ENCODE results near the gene USP54.
"Not testable (repeated sequence)": the region's sequence is repeated elsewhere in the genome, so short reads cannot be mapped to it uniquely, and the experiment has no call there.

Gene USP54

DNA sequence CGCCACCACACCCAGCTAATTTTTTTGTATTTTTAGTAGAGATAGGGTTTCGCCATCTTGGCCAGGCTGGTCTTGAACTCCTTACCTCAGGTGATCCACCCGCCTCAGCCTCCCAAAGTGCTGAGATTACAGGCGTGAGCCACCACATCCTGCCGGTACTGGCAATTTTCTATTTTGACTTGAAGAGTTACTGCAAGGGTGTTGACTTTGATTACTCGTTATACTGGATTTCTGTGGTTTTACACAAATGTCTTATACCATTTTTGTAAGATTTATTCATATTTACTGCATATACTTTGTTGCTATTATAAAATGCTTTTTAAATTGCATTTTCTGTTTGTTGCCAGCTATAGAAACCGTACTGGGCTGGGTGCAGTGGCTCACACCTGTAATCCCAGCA, 24.1 kb downstream of the USP54 start:
- H3K27ac ChIP-seq (ENCODE audit: low read depth, low read length); H3K9ac ChIP-seq (ENCODE audit: low read depth in 1 of 2, low read length in 2 of 2); H3K4me1 ChIP-seq (ENCODE audit: control insufficient read depth in 1 of 2, insufficient read depth in 2 of 2, low read length in 2 of 2); H3K36me3 ChIP-seq (ENCODE audit: control insufficient read depth in 1 of 2, insufficient read depth in 2 of 2, low read length in 2 of 2); H3K27me3 ChIP-seq (ENCODE audit: control insufficient read depth in 1 of 2, insufficient read depth in 2 of 2, low read length in 2 of 2); H3K4me3 ChIP-seq (ENCODE audit: low read depth in 1 of 2, low read length in 2 of 2); H3K9me3 ChIP-seq (ENCODE audit: control insufficient read depth in 1 of 2, low read length in 2 of 2): not testable (repeated sequence)

DNA sequence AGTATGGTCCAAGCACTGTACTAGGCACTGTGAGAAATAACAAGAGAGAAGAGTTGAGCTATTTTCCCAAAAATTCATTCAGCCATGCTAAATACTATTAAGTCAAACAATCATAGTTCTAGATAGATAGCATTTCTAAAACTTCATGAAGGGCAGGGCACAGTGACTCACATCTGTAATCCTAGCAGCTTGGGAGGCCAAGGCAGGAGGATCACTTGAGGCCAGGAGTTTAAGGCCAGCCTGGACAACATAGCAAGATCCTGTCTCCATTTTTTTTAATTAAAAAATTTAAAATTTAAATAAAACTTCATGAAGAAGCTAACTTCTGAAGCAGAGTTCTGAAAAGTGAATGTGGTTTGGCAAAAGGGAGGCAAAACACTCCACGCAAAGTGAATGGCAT, 29.9 kb downstream of the USP54 start:
- Histone ChIP-seq H3K4me1 (ENCODE audit: control insufficient read depth in 1 of 2, insufficient read depth in 2 of 2, low read length in 2 of 2) (no peaks in the 10 kb centered on the region), H3K4me3 (ENCODE audit: low read depth in 1 of 2, low read length in 2 of 2) (no peak overlapping the region), H3K27me3 (ENCODE audit: control insufficient read depth in 1 of 2, insufficient read depth in 2 of 2, low read length in 2 of 2) (no peaks in the 10 kb centered on the region), H3K27ac (ENCODE audit: low read depth, low read length) (no peak overlapping the region), H3K36me3 (ENCODE audit: control insufficient read depth in 1 of 2, insufficient read depth in 2 of 2, low read length in 2 of 2) (peaks cover 0 to 2% of the 10 kb centered on the region in 2 donors), H3K9me3 (ENCODE audit: control insufficient read depth in 1 of 2, low read length in 2 of 2) (no peaks in the 10 kb centered on the region), H3K9ac (ENCODE audit: low read depth in 1 of 2, low read length in 2 of 2) (no peak overlapping the region)

DNA sequence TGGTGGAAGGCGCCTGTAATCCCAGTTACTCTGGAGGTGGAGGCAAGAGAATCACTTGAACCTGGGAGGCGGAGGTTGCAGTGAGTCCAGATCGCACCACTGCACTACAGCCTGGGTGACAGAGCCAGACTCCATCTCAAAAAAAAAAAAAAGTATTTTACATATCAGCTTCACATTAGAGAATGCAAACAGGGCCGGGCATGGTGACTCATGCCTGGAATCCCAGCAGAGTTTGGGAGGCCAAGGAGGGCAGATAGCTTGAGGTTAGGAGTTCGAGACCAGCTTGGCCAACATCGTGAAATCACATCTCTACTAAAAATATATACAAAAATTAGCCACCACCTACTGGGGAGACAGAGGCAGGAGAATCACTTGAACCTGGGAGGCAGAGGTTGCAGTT, 31.6 kb downstream of the USP54 start:
- no peaks in the 10 kb centered on the region for H3K4me1 ChIP-seq (ENCODE audit: control insufficient read depth in 1 of 2, insufficient read depth in 2 of 2, low read length in 2 of 2)
- no peaks in the 10 kb centered on the region for H3K27me3 ChIP-seq (ENCODE audit: control insufficient read depth in 1 of 2, insufficient read depth in 2 of 2, low read length in 2 of 2)
- H3K4me3 ChIP-seq (ENCODE audit: low read depth in 1 of 2, low read length in 2 of 2), result no peak overlapping the region
- H3K9me3 ChIP-seq (ENCODE audit: control insufficient read depth in 1 of 2, low read length in 2 of 2), result no peaks in the 10 kb centered on the region
- H3K27ac ChIP-seq (ENCODE audit: low read depth, low read length), result no peak overlapping the region
- no peak overlapping the region for H3K9ac ChIP-seq (ENCODE audit: low read depth in 1 of 2, low read length in 2 of 2)
- no peaks in the 10 kb centered on the region for H3K36me3 ChIP-seq (ENCODE audit: control insufficient read depth in 1 of 2, insufficient read depth in 2 of 2, low read length in 2 of 2)

DNA sequence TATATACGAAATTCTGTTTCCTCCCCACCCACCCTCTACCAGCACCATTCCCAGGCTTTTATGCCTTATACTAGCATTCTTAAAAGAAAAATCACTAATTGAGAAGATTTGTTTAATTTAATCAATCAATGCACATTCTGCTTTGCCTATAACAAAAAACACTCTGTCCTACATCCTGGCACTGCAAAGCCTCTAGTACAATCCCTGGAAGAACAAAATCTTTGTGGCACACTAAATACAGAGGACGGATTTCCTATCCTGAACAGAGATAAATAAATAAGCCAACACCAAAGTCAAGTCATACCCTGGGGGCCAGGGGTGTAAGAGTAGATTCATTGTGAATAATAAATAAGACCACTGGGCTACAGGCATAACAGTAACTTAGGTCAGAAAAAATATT, 34.3 kb downstream of the USP54 start:
- no peaks in the 10 kb centered on the region for H3K9me3 ChIP-seq (ENCODE audit: control insufficient read depth in 1 of 2, low read length in 2 of 2)
- H3K27me3 ChIP-seq (ENCODE audit: control insufficient read depth in 1 of 2, insufficient read depth in 2 of 2, low read length in 2 of 2), result no peaks in the 10 kb centered on the region
- no peak overlapping the region for H3K9ac ChIP-seq (ENCODE audit: low read depth in 1 of 2, low read length in 2 of 2)
- no peaks in the 10 kb centered on the region for H3K36me3 ChIP-seq (ENCODE audit: control insufficient read depth in 1 of 2, insufficient read depth in 2 of 2, low read length in 2 of 2)
- H3K4me3 ChIP-seq (ENCODE audit: low read depth in 1 of 2, low read length in 2 of 2), result no peak overlapping the region
- no peak overlapping the region for H3K27ac ChIP-seq (ENCODE audit: low read depth, low read length)
- peaks cover 0 to 8% of the 10 kb centered on the region in 2 donors for H3K4me1 ChIP-seq (ENCODE audit: control insufficient read depth in 1 of 2, insufficient read depth in 2 of 2, low read length in 2 of 2)

DNA sequence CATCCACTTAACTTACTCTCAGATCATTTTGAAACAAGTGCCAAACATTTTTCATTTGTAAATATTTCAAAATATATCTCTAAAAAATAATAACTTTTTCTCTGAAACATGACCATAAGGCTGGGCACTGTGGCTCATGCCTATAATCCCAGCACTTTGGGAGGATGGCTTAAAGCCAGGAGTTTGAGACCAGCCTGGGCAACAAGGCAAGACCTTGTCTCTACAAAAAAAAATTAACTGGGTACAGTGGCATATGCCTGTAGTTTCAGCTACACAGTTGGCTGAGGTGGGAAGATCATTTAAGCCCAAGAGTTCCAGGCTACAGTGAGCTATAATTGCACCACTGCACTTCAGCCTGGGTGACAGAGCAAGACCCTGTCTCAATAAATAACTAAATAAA, 36.4 kb downstream of the USP54 start:
- Histone ChIP-seq H3K27ac (ENCODE audit: low read depth, low read length) (no peak overlapping the region), H3K4me1 (ENCODE audit: control insufficient read depth in 1 of 2, insufficient read depth in 2 of 2, low read length in 2 of 2) (peaks cover 0 to 8% of the 10 kb centered on the region in 2 donors), H3K4me3 (ENCODE audit: low read depth in 1 of 2, low read length in 2 of 2) (no peak overlapping the region), H3K27me3 (ENCODE audit: control insufficient read depth in 1 of 2, insufficient read depth in 2 of 2, low read length in 2 of 2) (no peaks in the 10 kb centered on the region), H3K9ac (ENCODE audit: low read depth in 1 of 2, low read length in 2 of 2) (no peak overlapping the region), H3K9me3 (ENCODE audit: control insufficient read depth in 1 of 2, low read length in 2 of 2) (no peaks in the 10 kb centered on the region), H3K36me3 (ENCODE audit: control insufficient read depth in 1 of 2, insufficient read depth in 2 of 2, low read length in 2 of 2) (no peaks in the 10 kb centered on the region)

DNA sequence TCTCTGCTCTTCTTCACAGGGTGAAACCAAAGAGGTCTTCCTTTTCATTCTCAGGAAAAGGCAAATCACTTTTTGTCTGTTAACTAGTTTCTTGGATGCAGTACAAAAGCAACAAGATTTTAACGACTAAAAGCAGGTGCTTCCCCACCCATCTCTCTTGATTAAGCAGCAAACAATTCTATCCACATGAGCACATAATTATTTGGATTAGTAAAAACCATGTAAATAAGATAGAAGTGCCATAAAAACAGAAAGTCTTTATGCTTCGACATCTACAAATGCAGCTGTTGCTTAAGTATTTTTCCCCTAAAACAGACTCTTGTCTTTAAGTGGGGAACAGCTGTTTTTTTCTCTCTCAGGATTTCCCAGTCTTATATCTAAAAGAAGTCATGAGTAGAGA, 37.4 kb downstream of the USP54 start:
- no peak overlapping the region for H3K9ac ChIP-seq (ENCODE audit: low read depth in 1 of 2, low read length in 2 of 2)
- H3K4me1 ChIP-seq (ENCODE audit: control insufficient read depth in 1 of 2, insufficient read depth in 2 of 2, low read length in 2 of 2), result peaks cover 0 to 8% of the 10 kb centered on the region in 2 donors
- H3K27me3 ChIP-seq (ENCODE audit: control insufficient read depth in 1 of 2, insufficient read depth in 2 of 2, low read length in 2 of 2), result no peaks in the 10 kb centered on the region
- no peaks in the 10 kb centered on the region for H3K9me3 ChIP-seq (ENCODE audit: control insufficient read depth in 1 of 2, low read length in 2 of 2)
- H3K27ac ChIP-seq (ENCODE audit: low read depth, low read length), result no peak overlapping the region
- no peaks in the 10 kb centered on the region for H3K36me3 ChIP-seq (ENCODE audit: control insufficient read depth in 1 of 2, insufficient read depth in 2 of 2, low read length in 2 of 2)
- H3K4me3 ChIP-seq (ENCODE audit: low read depth in 1 of 2, low read length in 2 of 2), result no peak overlapping the region

DNA sequence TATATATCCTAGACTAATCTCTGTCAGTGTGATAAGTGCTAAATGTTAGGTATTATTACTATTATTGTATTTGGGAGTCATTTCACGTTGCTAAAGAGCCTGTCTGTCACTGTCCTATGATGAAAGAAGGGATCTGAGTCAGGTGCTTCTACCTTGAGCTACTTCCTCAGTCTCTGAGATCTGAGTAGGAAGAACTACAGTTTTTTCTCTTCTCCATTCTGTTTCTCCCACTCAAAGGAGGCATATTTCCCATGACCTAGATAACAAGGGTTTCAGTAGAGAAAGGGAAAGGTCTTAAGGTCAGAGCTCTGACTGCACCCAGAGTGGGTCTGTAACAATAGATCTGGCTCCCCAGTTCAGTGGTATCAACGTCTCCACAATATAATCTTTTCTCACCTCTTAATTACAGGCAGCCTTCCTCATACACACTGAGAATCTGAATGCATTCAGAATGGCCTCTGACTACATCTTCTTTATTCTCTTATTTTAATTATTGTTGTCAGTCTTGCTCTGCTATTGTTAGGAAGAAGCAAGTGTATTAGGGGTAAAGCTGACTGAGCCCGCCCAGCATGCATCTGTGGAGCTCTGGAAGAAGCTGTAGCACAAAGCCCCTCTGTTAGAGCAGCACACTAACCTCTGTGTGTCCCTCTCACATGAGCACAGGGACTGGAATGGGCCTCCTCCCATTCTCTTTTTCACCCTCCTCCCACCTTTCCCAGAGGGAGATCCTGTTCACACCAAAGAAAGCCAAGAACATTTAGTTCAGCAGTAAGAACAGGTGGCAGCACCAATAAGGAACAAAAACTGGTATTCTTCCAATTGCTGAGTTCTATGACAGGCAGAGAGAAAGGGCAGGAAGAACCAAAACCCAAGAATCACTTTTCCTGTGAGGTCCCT, 38.1 kb downstream of the USP54 start:
- Histone ChIP-seq H3K4me1 (ENCODE audit: control insufficient read depth in 1 of 2, insufficient read depth in 2 of 2, low read length in 2 of 2) (peaks cover 0 to 8% of the 10 kb centered on the region in 2 donors), H3K36me3 (ENCODE audit: control insufficient read depth in 1 of 2, insufficient read depth in 2 of 2, low read length in 2 of 2) (no peaks in the 10 kb centered on the region), H3K9me3 (ENCODE audit: control insufficient read depth in 1 of 2, low read length in 2 of 2) (no peaks in the 10 kb centered on the region), H3K27ac (ENCODE audit: low read depth, low read length) (no peak overlapping the region), H3K27me3 (ENCODE audit: control insufficient read depth in 1 of 2, insufficient read depth in 2 of 2, low read length in 2 of 2) (no peaks in the 10 kb centered on the region), H3K9ac (ENCODE audit: low read depth in 1 of 2, low read length in 2 of 2) (no peak overlapping the region), H3K4me3 (ENCODE audit: low read depth in 1 of 2, low read length in 2 of 2) (no peak overlapping the region)

DNA sequence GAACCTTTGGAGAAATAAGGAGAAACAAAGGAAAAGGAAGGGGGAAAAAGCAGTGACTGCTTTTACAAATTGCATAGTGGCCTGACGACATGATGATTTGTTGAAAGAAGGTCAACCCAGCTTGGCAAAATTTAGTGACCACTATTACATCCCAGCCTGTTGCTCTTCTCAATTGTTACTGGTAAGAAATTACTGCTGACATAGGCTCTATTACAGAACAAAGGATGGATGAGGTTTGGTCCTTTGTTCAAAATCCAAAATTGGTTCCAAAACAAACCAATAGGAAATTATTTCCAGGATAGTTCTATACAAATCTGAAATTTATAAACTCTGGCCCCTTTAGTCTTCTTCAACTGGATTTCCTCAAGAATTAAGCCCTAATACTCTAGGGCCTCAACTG, 39.6 kb downstream of the USP54 start:
- Histone ChIP-seq H3K27me3 (ENCODE audit: control insufficient read depth in 1 of 2, insufficient read depth in 2 of 2, low read length in 2 of 2) (no peaks in the 10 kb centered on the region), H3K27ac (ENCODE audit: low read depth, low read length) (no peak overlapping the region), H3K9ac (ENCODE audit: low read depth in 1 of 2, low read length in 2 of 2) (no peak overlapping the region), H3K4me3 (ENCODE audit: low read depth in 1 of 2, low read length in 2 of 2) (no peak overlapping the region), H3K36me3 (ENCODE audit: control insufficient read depth in 1 of 2, insufficient read depth in 2 of 2, low read length in 2 of 2) (no peaks in the 10 kb centered on the region), H3K4me1 (ENCODE audit: control insufficient read depth in 1 of 2, insufficient read depth in 2 of 2, low read length in 2 of 2) (peaks cover 0 to 8% of the 10 kb centered on the region in 2 donors), H3K9me3 (ENCODE audit: control insufficient read depth in 1 of 2, low read length in 2 of 2) (no peaks in the 10 kb centered on the region)

DNA sequence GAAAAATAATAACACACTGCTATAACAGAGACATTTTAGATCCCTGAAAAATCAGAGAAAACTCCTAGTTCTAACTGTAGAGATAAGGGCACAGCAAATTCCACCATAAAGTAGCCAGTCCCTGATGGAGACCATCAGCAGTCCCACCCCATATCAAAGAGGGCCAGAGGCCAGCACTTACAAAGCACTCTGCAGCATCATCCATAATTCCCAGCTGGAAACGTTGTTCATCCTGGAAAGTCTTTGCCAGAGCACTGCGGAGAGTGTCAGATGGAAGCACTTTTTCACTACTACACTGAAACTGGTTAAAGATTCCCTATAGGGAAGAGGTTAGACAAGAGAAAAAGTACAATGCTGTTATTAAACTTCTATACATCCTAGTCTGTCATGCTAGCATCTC, 45.8 kb downstream of the USP54 start:
- H3K9ac ChIP-seq (ENCODE audit: low read depth in 1 of 2, low read length in 2 of 2), result no peak overlapping the region
- H3K27me3 ChIP-seq (ENCODE audit: control insufficient read depth in 1 of 2, insufficient read depth in 2 of 2, low read length in 2 of 2), result no peaks in the 10 kb centered on the region
- H3K36me3 ChIP-seq (ENCODE audit: control insufficient read depth in 1 of 2, insufficient read depth in 2 of 2, low read length in 2 of 2), result peaks cover 5 to 15% of the 10 kb centered on the region in 2 donors
- H3K4me1 ChIP-seq (ENCODE audit: control insufficient read depth in 1 of 2, insufficient read depth in 2 of 2, low read length in 2 of 2), result no peaks in the 10 kb centered on the region
- H3K27ac ChIP-seq (ENCODE audit: low read depth, low read length), result no peak overlapping the region
- H3K9me3 ChIP-seq (ENCODE audit: control insufficient read depth in 1 of 2, low read length in 2 of 2), result no peaks in the 10 kb centered on the region
- no peak overlapping the region for H3K4me3 ChIP-seq (ENCODE audit: low read depth in 1 of 2, low read length in 2 of 2)

DNA sequence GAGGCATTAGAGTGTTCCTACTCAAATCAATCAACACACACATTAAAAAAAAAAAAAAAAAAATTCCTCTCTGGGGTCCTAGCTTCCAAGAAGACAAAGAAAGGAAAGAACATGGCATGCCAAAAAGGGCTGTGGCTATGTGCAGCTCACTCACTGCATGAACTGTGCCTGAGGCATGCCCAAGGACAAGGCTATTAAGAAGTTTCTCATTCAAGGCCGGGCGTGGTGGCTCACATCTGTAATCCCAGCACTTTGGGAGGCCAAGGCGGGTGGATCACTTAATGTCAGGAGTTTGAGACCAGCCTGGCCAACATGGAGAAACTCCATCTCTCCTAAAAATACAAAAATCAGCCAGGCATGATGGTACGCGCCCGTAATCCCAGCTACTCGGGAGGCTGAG, 53.4 kb downstream of the USP54 start:
- no peak overlapping the region for H3K27ac ChIP-seq (ENCODE audit: low read depth, low read length)
- peaks cover 9 to 25% of the 10 kb centered on the region in 2 donors for H3K36me3 ChIP-seq (ENCODE audit: control insufficient read depth in 1 of 2, insufficient read depth in 2 of 2, low read length in 2 of 2)

More for the DNA sequence above, 53.4 kb downstream of the USP54 start:
- no peaks in the 10 kb centered on the region for H3K4me1 ChIP-seq (ENCODE audit: control insufficient read depth in 1 of 2, insufficient read depth in 2 of 2, low read length in 2 of 2)
- no peak overlapping the region for H3K4me3 ChIP-seq (ENCODE audit: low read depth in 1 of 2, low read length in 2 of 2)
- no peaks in the 10 kb centered on the region for H3K9me3 ChIP-seq (ENCODE audit: control insufficient read depth in 1 of 2, low read length in 2 of 2)
- H3K27me3 ChIP-seq (ENCODE audit: control insufficient read depth in 1 of 2, insufficient read depth in 2 of 2, low read length in 2 of 2), result no peaks in the 10 kb centered on the region
- no peak overlapping the region for H3K9ac ChIP-seq (ENCODE audit: low read depth in 1 of 2, low read length in 2 of 2)

All from duodenal mucosa (tissue), 2 donors.